ENCODE measurements around the gene IFFO2.

GRCh38 chr1:18907021-18907916, 49.2 kb downstream of the IFFO2 start:
- TF ChIP-seq, protein P1, sequence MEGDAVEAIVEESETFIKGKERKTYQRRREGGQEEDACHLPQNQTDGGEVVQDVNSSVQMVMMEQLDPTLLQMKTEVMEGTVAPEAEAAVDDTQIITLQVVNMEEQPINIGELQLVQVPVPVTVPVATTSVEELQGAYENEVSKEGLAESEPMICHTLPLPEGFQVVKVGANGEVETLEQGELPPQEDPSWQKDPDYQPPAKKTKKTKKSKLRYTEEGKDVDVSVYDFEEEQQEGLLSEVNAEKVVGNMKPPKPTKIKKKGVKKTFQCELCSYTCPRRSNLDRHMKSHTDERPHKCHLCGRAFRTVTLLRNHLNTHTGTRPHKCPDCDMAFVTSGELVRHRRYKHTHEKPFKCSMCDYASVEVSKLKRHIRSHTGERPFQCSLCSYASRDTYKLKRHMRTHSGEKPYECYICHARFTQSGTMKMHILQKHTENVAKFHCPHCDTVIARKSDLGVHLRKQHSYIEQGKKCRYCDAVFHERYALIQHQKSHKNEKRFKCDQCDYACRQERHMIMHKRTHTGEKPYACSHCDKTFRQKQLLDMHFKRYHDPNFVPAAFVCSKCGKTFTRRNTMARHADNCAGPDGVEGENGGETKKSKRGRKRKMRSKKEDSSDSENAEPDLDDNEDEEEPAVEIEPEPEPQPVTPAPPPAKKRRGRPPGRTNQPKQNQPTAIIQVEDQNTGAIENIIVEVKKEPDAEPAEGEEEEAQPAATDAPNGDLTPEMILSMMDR (IDR thresholded peaks at IDR 0.05; ENCODE audit: low read depth, low read length, missing input control): peak; percentile 65
- TF ChIP-seq MAX (IDR thresholded peaks at IDR 0.05) (no peak), TAF1 (conservative IDR thresholded peaks at IDR 0.05) (no peak), YY1 (IDR thresholded peaks at IDR 0.05) (no peak), ATF3 (IDR thresholded peaks at IDR 0.05) (no peak), GABPA (IDR thresholded peaks at IDR 0.05 in 1 of 2, conservative IDR thresholded peaks at IDR 0.05 in 1 of 2) (no peak), EGR1 (IDR thresholded peaks at IDR 0.05; ENCODE audit: low read depth in 2 of 2) (no peak), JUND (IDR thresholded peaks at IDR 0.05) (no peak), SP1 (IDR thresholded peaks at IDR 0.05) (no peak)
- TF ChIP-seq, protein P2, sequence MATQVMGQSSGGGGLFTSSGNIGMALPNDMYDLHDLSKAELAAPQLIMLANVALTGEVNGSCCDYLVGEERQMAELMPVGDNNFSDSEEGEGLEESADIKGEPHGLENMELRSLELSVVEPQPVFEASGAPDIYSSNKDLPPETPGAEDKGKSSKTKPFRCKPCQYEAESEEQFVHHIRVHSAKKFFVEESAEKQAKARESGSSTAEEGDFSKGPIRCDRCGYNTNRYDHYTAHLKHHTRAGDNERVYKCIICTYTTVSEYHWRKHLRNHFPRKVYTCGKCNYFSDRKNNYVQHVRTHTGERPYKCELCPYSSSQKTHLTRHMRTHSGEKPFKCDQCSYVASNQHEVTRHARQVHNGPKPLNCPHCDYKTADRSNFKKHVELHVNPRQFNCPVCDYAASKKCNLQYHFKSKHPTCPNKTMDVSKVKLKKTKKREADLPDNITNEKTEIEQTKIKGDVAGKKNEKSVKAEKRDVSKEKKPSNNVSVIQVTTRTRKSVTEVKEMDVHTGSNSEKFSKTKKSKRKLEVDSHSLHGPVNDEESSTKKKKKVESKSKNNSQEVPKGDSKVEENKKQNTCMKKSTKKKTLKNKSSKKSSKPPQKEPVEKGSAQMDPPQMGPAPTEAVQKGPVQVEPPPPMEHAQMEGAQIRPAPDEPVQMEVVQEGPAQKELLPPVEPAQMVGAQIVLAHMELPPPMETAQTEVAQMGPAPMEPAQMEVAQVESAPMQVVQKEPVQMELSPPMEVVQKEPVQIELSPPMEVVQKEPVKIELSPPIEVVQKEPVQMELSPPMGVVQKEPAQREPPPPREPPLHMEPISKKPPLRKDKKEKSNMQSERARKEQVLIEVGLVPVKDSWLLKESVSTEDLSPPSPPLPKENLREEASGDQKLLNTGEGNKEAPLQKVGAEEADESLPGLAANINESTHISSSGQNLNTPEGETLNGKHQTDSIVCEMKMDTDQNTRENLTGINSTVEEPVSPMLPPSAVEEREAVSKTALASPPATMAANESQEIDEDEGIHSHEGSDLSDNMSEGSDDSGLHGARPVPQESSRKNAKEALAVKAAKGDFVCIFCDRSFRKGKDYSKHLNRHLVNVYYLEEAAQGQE (IDR thresholded peaks at IDR 0.05): no peak

Data from liver (tissue), 3 donors.